SK-N-SH treated with all-trans-retinoic acid at 6 μM for 48 hours (cell line): ENCODE data around the gene GOT2.

Experiments used
- ATAC-seq: fragments of 200-7000 bp; cut with Tn5 transposase; 3 replicates; pipeline ENCODE4 v1.9.1; 2020; ENCODE audit warnings: mild to moderate bottlenecking, moderate library complexity
- ARNTL ChIP-seq: fragments of 450-650 bp; formaldehyde crosslinking; IDR thresholded peaks from 2 replicates; pipeline ENCODE4 v1.5.0; 2020; ENCODE audit warnings: low read depth, mild to moderate bottlenecking, moderate library complexity, borderline replicate concordance
- BACH2 ChIP-seq: fragments of 250-450 bp; sonication (Bioruptor Pico); IDR thresholded peaks from 2 replicates; pipeline ENCODE4 v1.9.0; 2021; ENCODE audit warnings: mild to moderate bottlenecking, borderline replicate concordance
- CREB5 ChIP-seq: fragments of 250-450 bp; sonication (Bioruptor Pico); IDR thresholded peaks from 2 replicates; pipeline ENCODE4 v1.5.1; 2020; ENCODE audit warnings: low read depth, mild to moderate bottlenecking, moderate library complexity
- CSDC2 ChIP-seq: fragments of 250-450 bp; sonication (Bioruptor Pico); IDR thresholded peaks from 2 replicates; pipeline ENCODE4 v1.5.0; 2020; ENCODE audit warnings: mild to moderate bottlenecking, moderate library complexity
- ESRRG ChIP-seq: fragments of 250-450 bp; sonication (Bioruptor Pico); IDR thresholded peaks from 2 replicates; pipeline ENCODE4 v1.6.1; 2021; ENCODE audit warnings: mild to moderate bottlenecking
- GLIS3 ChIP-seq: fragments of 250-450 bp; sonication (Bioruptor Pico); IDR thresholded peaks from 2 replicates; pipeline ENCODE4 v1.5.0; 2020; ENCODE audit warnings: mild to moderate bottlenecking, moderate library complexity
- ISL1 ChIP-seq: fragments of 250-450 bp; sonication (Bioruptor Pico); IDR thresholded peaks from 2 replicates; pipeline ENCODE4 v2.1.2; 2022; ENCODE audit warnings: mild to moderate bottlenecking, moderate library complexity
- OSR1 ChIP-seq: fragments of 250-450 bp; sonication (Bioruptor Pico); IDR thresholded peaks from 2 replicates; pipeline ENCODE4 v1.8.0; 2022; ENCODE audit warnings: moderate library complexity, mild to moderate bottlenecking, inconsistent platforms
- PATZ1 ChIP-seq: fragments of 250-450 bp; sonication (Bioruptor Pico); IDR thresholded peaks from 2 replicates; pipeline ENCODE4 v1.8.0; 2020; ENCODE audit warnings: mild to moderate bottlenecking, moderate library complexity, borderline replicate concordance
- RARB ChIP-seq: fragments of 250-450 bp; sonication (Bioruptor Pico); IDR thresholded peaks from 2 replicates; pipeline ENCODE4 v1.8.0; 2021; ENCODE audit warnings: mild to moderate bottlenecking, moderate library complexity
- SNAI2 ChIP-seq: fragments of 250-450 bp; sonication (Bioruptor Pico); IDR thresholded peaks from 2 replicates; pipeline ENCODE4 v1.5.0; 2020; ENCODE audit warnings: mild to moderate bottlenecking, moderate library complexity
- TCF4 ChIP-seq: fragments of 250-450 bp; sonication (Bioruptor Pico); IDR thresholded peaks from 2 replicates; pipeline ENCODE4 v1.8.0; 2021; ENCODE audit warnings: mild to moderate bottlenecking, moderate library complexity, borderline replicate concordance
- ZC3H10 ChIP-seq: fragments of 250-450 bp; sonication (Bioruptor Pico); IDR thresholded peaks from 2 replicates; pipeline ENCODE4 v1.5.1; 2021; ENCODE audit warnings: mild to moderate bottlenecking, moderate library complexity
- ZFP3 ChIP-seq: fragments of 250-450 bp; sonication (Bioruptor Pico); IDR thresholded peaks from 2 replicates; pipeline ENCODE4 v1.5.0; 2020; ENCODE audit warnings: mild to moderate bottlenecking, moderate library complexity
- ZFP30 ChIP-seq: fragments of 450-650 bp; formaldehyde crosslinking; IDR thresholded peaks from 2 replicates; pipeline ENCODE4 v1.5.0; 2022; ENCODE audit warnings: mild to moderate bottlenecking, moderate library complexity
- ZNF70 ChIP-seq: fragments of 450-650 bp; formaldehyde crosslinking; IDR thresholded peaks from 2 replicates; pipeline ENCODE4 v1.5.0; 2020; ENCODE audit warnings: mild to moderate bottlenecking, moderate library complexity
- ZNF8 ChIP-seq: fragments of 450-650 bp; formaldehyde crosslinking; IDR thresholded peaks from 2 replicates; pipeline ENCODE4 v1.5.0; 2020; ENCODE audit warnings: mild to moderate bottlenecking, moderate library complexity
- TF ChIP-seq, protein P1 (sequence below): fragments of 250-450 bp; sonication (Bioruptor Pico); IDR thresholded peaks from 2 replicates; pipeline ENCODE4 v1.8.0; 2021; ENCODE audit warnings: low read depth, mild to moderate bottlenecking, moderate library complexity, borderline replicate concordance
- TF ChIP-seq, protein P2 (sequence below): fragments of 250-450 bp; sonication (Bioruptor Pico); IDR thresholded peaks from 2 replicates; pipeline ENCODE4 v1.5.0; 2020; ENCODE audit warnings: mild to moderate bottlenecking, moderate library complexity
- TF ChIP-seq, protein P3 (sequence below): fragments of 250-450 bp; sonication (Bioruptor Pico); IDR thresholded peaks from 2 replicates; pipeline ENCODE4 v1.5.1; 2021; ENCODE audit warnings: mild to moderate bottlenecking, moderate library complexity

GOT2 gene

GRCh38 chr16:58670946-58671583, 63.1 kb downstream of the GOT2 start:
- TF ChIP-seq ZNF70 (CRISPR knock-in tag) (no peak), ZFP3 (CRISPR knock-in tag) (no peak), ESRRG (no peak), BACH2 (no peak), ARNTL (CRISPR knock-in tag) (no peak), ZFP30 (CRISPR knock-in tag) (no peak), PATZ1 (CRISPR knock-in tag) (no peak), ISL1 (CRISPR knock-in tag) (no peak), CREB5 (no peak), RARB (CRISPR knock-in tag) (no peak), OSR1 (no peak), ZC3H10 (CRISPR knock-in tag) (no peak), CSDC2 (CRISPR knock-in tag) (no peak), SNAI2 (CRISPR knock-in tag) (no peak)
- TF ChIP-seq, protein P1, sequence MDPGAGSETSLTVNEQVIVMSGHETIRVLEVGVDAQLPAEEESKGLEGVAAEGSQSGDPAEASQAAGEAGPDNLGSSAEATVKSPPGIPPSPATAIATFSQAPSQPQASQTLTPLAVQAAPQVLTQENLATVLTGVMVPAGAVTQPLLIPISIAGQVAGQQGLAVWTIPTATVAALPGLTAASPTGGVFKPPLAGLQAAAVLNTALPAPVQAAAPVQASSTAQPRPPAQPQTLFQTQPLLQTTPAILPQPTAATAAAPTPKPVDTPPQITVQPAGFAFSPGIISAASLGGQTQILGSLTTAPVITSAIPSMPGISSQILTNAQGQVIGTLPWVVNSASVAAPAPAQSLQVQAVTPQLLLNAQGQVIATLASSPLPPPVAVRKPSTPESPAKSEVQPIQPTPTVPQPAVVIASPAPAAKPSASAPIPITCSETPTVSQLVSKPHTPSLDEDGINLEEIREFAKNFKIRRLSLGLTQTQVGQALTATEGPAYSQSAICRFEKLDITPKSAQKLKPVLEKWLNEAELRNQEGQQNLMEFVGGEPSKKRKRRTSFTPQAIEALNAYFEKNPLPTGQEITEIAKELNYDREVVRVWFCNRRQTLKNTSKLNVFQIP (CRISPR knock-in tag): no peak
- TF ChIP-seq, protein P2, sequence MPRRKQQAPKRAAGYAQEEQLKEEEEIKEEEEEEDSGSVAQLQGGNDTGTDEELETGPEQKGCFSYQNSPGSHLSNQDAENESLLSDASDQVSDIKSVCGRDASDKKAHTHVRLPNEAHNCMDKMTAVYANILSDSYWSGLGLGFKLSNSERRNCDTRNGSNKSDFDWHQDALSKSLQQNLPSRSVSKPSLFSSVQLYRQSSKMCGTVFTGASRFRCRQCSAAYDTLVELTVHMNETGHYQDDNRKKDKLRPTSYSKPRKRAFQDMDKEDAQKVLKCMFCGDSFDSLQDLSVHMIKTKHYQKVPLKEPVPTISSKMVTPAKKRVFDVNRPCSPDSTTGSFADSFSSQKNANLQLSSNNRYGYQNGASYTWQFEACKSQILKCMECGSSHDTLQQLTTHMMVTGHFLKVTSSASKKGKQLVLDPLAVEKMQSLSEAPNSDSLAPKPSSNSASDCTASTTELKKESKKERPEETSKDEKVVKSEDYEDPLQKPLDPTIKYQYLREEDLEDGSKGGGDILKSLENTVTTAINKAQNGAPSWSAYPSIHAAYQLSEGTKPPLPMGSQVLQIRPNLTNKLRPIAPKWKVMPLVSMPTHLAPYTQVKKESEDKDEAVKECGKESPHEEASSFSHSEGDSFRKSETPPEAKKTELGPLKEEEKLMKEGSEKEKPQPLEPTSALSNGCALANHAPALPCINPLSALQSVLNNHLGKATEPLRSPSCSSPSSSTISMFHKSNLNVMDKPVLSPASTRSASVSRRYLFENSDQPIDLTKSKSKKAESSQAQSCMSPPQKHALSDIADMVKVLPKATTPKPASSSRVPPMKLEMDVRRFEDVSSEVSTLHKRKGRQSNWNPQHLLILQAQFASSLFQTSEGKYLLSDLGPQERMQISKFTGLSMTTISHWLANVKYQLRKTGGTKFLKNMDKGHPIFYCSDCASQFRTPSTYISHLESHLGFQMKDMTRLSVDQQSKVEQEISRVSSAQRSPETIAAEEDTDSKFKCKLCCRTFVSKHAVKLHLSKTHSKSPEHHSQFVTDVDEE (CRISPR knock-in tag): no peak
- TF ChIP-seq, protein P3, sequence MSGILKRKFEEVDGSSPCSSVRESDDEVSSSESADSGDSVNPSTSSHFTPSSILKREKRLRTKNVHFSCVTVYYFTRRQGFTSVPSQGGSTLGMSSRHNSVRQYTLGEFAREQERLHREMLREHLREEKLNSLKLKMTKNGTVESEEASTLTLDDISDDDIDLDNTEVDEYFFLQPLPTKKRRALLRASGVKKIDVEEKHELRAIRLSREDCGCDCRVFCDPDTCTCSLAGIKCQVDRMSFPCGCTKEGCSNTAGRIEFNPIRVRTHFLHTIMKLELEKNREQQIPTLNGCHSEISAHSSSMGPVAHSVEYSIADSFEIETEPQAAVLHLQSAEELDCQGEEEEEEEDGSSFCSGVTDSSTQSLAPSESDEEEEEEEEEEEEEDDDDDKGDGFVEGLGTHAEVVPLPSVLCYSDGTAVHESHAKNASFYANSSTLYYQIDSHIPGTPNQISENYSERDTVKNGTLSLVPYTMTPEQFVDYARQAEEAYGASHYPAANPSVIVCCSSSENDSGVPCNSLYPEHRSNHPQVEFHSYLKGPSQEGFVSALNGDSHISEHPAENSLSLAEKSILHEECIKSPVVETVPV (CRISPR knock-in tag): no peak
- TF ChIP-seq, all 23 proteins: peak for 0

DNA sequence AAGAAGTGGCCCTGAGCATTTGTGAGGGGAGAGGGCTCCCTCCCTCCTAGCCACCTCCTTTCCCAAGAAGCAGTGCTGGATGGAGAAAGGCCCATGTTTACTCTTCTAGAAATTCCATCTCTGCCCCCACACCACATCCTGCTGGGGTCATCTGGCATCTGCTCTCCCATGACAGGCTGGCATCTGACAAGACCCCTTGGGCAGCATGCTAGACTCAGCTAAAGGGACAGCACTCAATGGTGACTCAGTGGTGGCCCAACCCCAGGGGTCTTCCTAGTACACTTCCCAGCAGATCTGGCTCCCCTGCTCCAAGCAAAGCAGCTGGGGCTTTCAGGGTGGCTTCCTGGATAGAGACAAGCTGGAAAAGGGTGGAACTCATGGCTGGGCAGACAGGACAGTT, 63.9 kb downstream of the GOT2 start:
- ATAC-seq: no peak

More at GRCh38 chr16:58670946-58671583, 63.1 kb downstream of the GOT2 start:
- no peak for ATAC-seq

More for the DNA sequence above, 63.9 kb downstream of the GOT2 start:
- TF ChIP-seq CSDC2 (CRISPR knock-in tag) (no peak), GLIS3 (no peak), ISL1 (CRISPR knock-in tag) (no peak), ZNF8 (CRISPR knock-in tag) (no peak), ZFP30 (CRISPR knock-in tag) (no peak), BACH2 (no peak), TCF4 (no peak), OSR1 (no peak)
- TF ChIP-seq, protein P1 (CRISPR knock-in tag): no peak
- TF ChIP-seq, protein P3 (CRISPR knock-in tag): no peak
